GM15510 (cell line): Measurements from ENCODE around the gene EVX2.

Experiments
- POLR2A ChIP-seq: IDR thresholded peaks from 3 replicates; pipeline ENCODE4 v1.6.1; 2011; ENCODE audit warnings: borderline replicate concordance; ENCODE audit not compliant: insufficient read length; ENCODE audit errors: extremely low read depth

Gene EVX2

DNA sequence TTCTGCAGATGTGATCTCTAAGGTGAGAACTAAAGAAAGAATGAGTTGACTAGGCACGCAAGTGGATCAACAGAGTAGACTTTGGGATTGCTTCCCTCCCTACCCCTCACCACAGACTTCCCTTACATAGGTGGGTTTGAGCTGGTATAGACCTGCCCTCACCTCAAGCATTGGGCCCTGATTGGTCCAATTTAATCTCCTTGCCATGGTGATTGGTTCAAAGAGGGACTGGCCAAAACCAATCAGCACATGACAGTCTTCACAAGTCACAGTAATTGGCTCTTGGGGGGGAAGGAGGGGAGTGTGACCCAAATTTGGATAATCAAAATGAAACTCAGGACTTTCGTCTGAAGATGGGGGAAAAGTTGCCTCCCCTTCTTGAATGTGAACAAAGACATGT, 45.1 kb downstream of the EVX2 start:
- TF ChIP-seq POLR2A: no peak

DNA sequence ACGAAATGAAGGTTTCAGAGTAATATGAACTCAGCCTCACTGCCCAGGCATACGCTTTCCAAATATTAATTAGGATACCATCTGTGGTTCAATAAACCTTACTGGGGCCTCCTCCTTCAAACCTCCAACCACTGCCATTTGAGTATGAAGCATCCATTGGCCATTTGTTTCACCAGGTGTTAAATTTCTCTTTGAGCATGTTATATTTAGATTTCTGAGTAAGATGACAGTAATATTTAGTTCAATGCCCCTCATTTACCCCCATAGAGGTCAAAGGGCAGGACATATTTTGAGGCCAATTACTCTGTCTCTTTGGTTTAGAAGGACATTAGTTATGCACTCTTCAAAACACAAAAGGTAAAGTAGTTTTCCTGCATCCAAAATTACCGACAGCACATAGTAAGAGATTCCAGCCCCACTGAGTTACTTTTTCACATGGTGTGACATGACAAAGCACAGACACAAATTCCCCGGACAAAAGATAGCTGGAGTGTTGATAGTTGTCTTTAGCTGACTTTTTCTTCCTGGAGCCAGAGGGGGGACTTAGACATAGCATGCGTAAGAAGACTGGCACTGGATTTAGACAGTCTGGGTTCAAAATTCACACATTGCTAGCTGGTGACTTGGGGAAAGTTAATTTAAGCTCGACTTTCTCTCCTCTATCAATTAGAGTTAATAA, 48.6 kb downstream of the EVX2 start:
- TF ChIP-seq POLR2A: no peak

DNA sequence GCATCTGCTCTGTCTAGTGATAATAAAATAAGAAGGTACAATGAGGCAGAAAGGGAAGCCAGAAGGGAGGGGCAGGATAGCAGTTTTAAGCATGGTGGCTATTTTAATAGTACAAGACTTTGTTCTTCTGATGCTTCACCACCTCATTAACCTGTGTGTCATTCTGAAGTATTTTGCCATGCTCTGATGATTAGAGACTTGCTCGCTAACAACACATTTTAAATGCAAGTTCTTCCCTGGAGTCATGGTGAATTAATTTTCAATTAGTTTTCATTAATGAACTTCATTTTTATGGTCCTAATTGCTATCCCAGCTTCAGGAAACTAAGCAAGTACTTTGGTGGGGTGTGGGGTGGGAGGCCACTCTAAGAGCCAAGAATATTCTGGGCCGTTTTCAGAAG, 56.0 kb downstream of the EVX2 start:
- no peak for TF ChIP-seq POLR2A
